B cell (primary cell): ENCODE measurements around the gene TAMALIN. TPM values are rescaled to one million over a fixed set of nuclear protein-coding genes. Genes with fewer than 3 reads are reported as not detected.
A peak's percentile ranks its signal among the peaks of the same experiment; 100 is the strongest.

Experiments
- ATAC-seq: fragments of 200-7000 bp; cut with Tn5 transposase; one replicate; pipeline ENCODE4 v1.10.0; 2021; ENCODE audit warnings: low read depth, mild to moderate bottlenecking, moderate number of reproducible peaks, moderate library complexity
- CTCF ChIA-PET: fragments of 350-600 bp; sonication (Branson Sonifier 250); formaldehyde crosslinking; loops from one replicate; lab custom pipeline; 2021; ENCODE audit warnings: antibody characterized with exemption, inconsistent platforms; lab: Charles Lee
- POLR2A ChIA-PET: fragments of 350-600 bp; sonication (Branson Sonifier 250); formaldehyde crosslinking; loops from one replicate; lab custom pipeline; 2021; ENCODE audit warnings: antibody characterized with exemption; lab: Charles Lee
- DNase-seq: peaks from one replicate; pipeline ENCODE4 v3.0.0; 2013
- H2AFZ ChIP-seq: 2 replicates; pipeline ENCODE4 v1.6.1; 2012; ENCODE audit warnings: mild to moderate bottlenecking, low read depth, low read length; ENCODE audit not compliant: insufficient read depth, poor library complexity, severe bottlenecking
- H3K27ac ChIP-seq, 2 donors: 1 replicate in 1 of 2; 2 replicates in 1 of 2; pipeline ENCODE4 v1.5.1; 2012 to 2013; ENCODE audit warnings: low read length in 2 of 2, mild to moderate bottlenecking in 2 of 2, moderate library complexity in 1 of 2
- H3K27me3 ChIP-seq, 4 experiments: fragments of 200-600 bp in 1 of 4; sonication (generic) in 1 of 4; replicated peaks in 1 of 4; 1 replicate in 2 of 4; 2 replicates in 2 of 4; pipeline versions ENCODE4 v1.6.1 to v1.7.0; 2013 to 2016; ENCODE audit warnings: low read length in 3 of 4, mild to moderate bottlenecking in 2 of 4, mixed read lengths in 1 of 4, moderate library complexity in 1 of 4; ENCODE audit not compliant: insufficient read depth in 4 of 4, control insufficient read depth in 3 of 4; ENCODE audit errors: control extremely low read depth in 1 of 4
- H3K36me3 ChIP-seq, 2 experiments: replicated peaks in 1 of 2; 1 replicate in 1 of 2; 2 replicates in 1 of 2; pipeline versions ENCODE4 v1.6.1 to v1.7.1; 2013; ENCODE audit warnings: low read length in 1 of 2; ENCODE audit not compliant: insufficient read depth in 2 of 2, control insufficient read depth in 1 of 2; ENCODE audit errors: control extremely low read depth in 1 of 2, extremely low read depth in 1 of 2
- H3K4me1 ChIP-seq, 2 donors: fragments of 200-600 bp in 1 of 2; sonication (generic) in 1 of 2; 1 replicate in 1 of 2; 2 replicates in 1 of 2; pipeline versions ENCODE4 v1.5.1 to v1.6.1; 2013 to 2017; ENCODE audit warnings: low read length in 2 of 2; ENCODE audit not compliant: control insufficient read depth in 2 of 2, insufficient read depth in 2 of 2
- H3K4me2 ChIP-seq: replicated peaks from 2 replicates; pipeline ENCODE3; 2012; ENCODE audit warnings: mild to moderate bottlenecking, low read depth, low read length; ENCODE audit not compliant: poor library complexity, severe bottlenecking
- H3K4me3 ChIP-seq, 5 experiments: fragments of 200-600 bp in 1 of 5; sonication (generic) in 1 of 5; 1 replicate in 3 of 5; 2 replicates in 2 of 5; pipeline versions ENCODE4 v1.5.1 to v1.7.0; 2011 to 2016; ENCODE audit warnings: low read length in 4 of 5, mild to moderate bottlenecking in 4 of 5, low read depth in 2 of 5, control low read depth in 1 of 5, moderate library complexity in 1 of 5; ENCODE audit not compliant: insufficient read depth in 1 of 5; ENCODE audit errors: control extremely low read depth in 1 of 5, extremely low read depth in 1 of 5
- H3K79me2 ChIP-seq: fragments of 200-600 bp; sonication (generic); one replicate; pipeline ENCODE4 v1.6.0; 2016; ENCODE audit warnings: low read length; ENCODE audit not compliant: control insufficient read depth, insufficient read depth
- H3K9ac ChIP-seq: fragments of 200-600 bp; sonication (generic); 2 replicates; pipeline ENCODE4 v1.6.1; 2017; ENCODE audit warnings: mild to moderate bottlenecking, low read length, moderate library complexity
- H3K9me3 ChIP-seq, 3 donors: one replicate each; pipeline versions ENCODE4 v1.6.1 to v1.7.1; 2013; ENCODE audit warnings: low read length in 2 of 3; ENCODE audit not compliant: control insufficient read depth in 2 of 3, insufficient read depth in 1 of 3; ENCODE audit errors: control extremely low read depth in 1 of 3
- H4K20me1 ChIP-seq: 2 replicates; pipeline ENCODE4 v1.6.0; 2012; ENCODE audit warnings: mild to moderate bottlenecking, low read length; ENCODE audit not compliant: insufficient read depth, control insufficient read depth, poor library complexity, severe bottlenecking
- H3K27ac Mint-ChIP-seq: one replicate; pipeline ENCODE4 v1.8.0; 2021; ENCODE audit warnings: mixed read lengths
- H3K27me3 Mint-ChIP-seq: one replicate; pipeline ENCODE4 v1.8.0; 2021; ENCODE audit warnings: mixed read lengths
- H3K4me1 Mint-ChIP-seq: one replicate; pipeline ENCODE4 v1.8.0; 2021; ENCODE audit warnings: mixed read lengths
- H3K4me3 Mint-ChIP-seq: one replicate; pipeline ENCODE4 v1.8.0; 2021; ENCODE audit warnings: mixed read lengths
- H3K9me3 Mint-ChIP-seq: one replicate; pipeline ENCODE4 v1.8.0; 2022; ENCODE audit warnings: mixed read lengths; ENCODE audit not compliant: insufficient read depth
- EZH2 ChIP-seq: IDR thresholded peaks from 2 replicates; pipeline ENCODE4 v1.6.1; 2012; ENCODE audit warnings: borderline replicate concordance, low read depth, mild to moderate bottlenecking, moderate library complexity, low read length; ENCODE audit not compliant: insufficient read depth, poor library complexity, severe bottlenecking
- WGBS: methylation state at CpG from one replicate; pipeline ENCODE4 v1.1.5; 2013; ENCODE audit warnings: missing lambda C conversion rate; ENCODE audit not compliant: insufficient coverage; 5-methylcytosine and 5-hydroxymethylcytosine counted together
- intact Hi-C: fragments of 100-400 bp; cut with micrococcal nuclease; formaldehyde crosslinking; loops from one replicate; pipeline ENCODE4 v1.10.0; 2022
- polyA plus RNA-seq: library from polyadenylated mRNA; depleted of rRNA; stranded (reverse); fragments of >200 nt; gene quantifications from 2 replicates; pipeline ENCODE4 v1.2.3, GENCODE V29; 2012
- total RNA-seq, 2 donors: library from RNA; stranded (reverse); fragments of 120-200 nt in 1 of 2; gene quantifications; 1 replicate in 1 of 2; 2 replicates in 1 of 2; pipeline versions ENCODE4 v1.2.3 to v1.2.4, GENCODE V29; 2013 to 2022
- TF ChIP-seq, protein P1 (sequence below): fragments of 200-600 bp; IDR thresholded peaks from one replicate; pipeline ENCODE4 v1.8.0; 2022; ENCODE audit warnings: antibody characterized with exemption, mild to moderate bottlenecking

TAMALIN gene
- total and polyA plus RNA-seq, 2 donors (not counting 1 experiment from before 2014, with no cell fraction given): 139 to 151 TPM

DNA sequence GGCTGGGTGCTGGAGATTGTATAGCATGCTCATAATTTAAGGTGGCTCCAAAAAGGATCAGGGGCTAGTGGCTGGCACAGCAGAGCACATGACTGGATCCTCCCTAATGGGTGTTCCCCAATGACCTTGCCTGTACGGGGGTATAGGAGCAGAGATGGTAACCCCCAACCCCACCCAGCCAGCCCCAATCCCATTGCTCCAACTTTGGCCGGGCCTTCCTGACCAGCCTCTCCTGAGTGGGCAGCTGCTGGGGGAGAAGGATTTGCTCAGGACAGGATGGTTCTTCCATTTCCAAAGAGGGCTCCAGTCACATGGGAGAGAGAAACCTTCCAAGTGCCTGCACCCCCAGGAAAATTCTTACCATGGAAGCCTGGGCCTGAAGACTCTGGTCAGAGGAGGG lies 29.2 kb downstream of the TAMALIN start:
- Mint-ChIP-seq H3K4me1 (peaks cover 74% of the 10 kb centered on the region), H3K27ac (peak overlapping the region; percentile 88), H3K9me3 (no peaks in the 10 kb centered on the region), H3K4me3 (peak overlapping the region; percentile 85), H3K27me3 (no peaks in the 10 kb centered on the region)
- Histone ChIP-seq H3K9me3 (no peaks in the 10 kb centered on the region), H3K9ac (peak overlapping the region; percentile 64), H3K4me2 (peak overlapping the region; percentile 86), H4K20me1 (no peaks in the 10 kb centered on the region), H3K36me3 (no peaks in the 10 kb centered on the region), H3K27ac (peak overlapping the region; percentile 69 to 70), H3K4me1 (peaks cover 35 to 58% of the 10 kb centered on the region in 2 donors), H3K27me3 (peaks cover 0 to 2% (median 0%) of the 10 kb centered on the region in 4 experiments), H3K79me2 (no peaks in the 10 kb centered on the region), H3K4me3 (peak overlapping the region in 3 of 5 experiments; percentile 47 to 60 (median 58)), H2AFZ (no peak overlapping the region)
- no CpG with 5 or more reads among the region's 2 CpGs for WGBS
- intact Hi-C loops: no loop called here
- DNase-seq: no peak
- TF ChIP-seq, protein P1, sequence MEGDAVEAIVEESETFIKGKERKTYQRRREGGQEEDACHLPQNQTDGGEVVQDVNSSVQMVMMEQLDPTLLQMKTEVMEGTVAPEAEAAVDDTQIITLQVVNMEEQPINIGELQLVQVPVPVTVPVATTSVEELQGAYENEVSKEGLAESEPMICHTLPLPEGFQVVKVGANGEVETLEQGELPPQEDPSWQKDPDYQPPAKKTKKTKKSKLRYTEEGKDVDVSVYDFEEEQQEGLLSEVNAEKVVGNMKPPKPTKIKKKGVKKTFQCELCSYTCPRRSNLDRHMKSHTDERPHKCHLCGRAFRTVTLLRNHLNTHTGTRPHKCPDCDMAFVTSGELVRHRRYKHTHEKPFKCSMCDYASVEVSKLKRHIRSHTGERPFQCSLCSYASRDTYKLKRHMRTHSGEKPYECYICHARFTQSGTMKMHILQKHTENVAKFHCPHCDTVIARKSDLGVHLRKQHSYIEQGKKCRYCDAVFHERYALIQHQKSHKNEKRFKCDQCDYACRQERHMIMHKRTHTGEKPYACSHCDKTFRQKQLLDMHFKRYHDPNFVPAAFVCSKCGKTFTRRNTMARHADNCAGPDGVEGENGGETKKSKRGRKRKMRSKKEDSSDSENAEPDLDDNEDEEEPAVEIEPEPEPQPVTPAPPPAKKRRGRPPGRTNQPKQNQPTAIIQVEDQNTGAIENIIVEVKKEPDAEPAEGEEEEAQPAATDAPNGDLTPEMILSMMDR: no peak
- TF ChIP-seq EZH2: no peak
- POLR2A ChIA-PET: interaction anchor here (1.1 to 4.0 kb wide), 3 partner anchors 11 to 30 kb away, joined by 3 to 31 read pairs (median 4); partner anchors contain the start of genes NR4A1 and TAMALIN
- CTCF ChIA-PET: interaction anchor here (1.8 to 32.6 kb wide), 3 partner anchors 11 to 39 kb away, joined by 10 to 1315 read pairs (median 125); partner anchors contain the start of genes ATG101, NR4A1 and SMIM41
- no peak for ATAC-seq

DNA sequence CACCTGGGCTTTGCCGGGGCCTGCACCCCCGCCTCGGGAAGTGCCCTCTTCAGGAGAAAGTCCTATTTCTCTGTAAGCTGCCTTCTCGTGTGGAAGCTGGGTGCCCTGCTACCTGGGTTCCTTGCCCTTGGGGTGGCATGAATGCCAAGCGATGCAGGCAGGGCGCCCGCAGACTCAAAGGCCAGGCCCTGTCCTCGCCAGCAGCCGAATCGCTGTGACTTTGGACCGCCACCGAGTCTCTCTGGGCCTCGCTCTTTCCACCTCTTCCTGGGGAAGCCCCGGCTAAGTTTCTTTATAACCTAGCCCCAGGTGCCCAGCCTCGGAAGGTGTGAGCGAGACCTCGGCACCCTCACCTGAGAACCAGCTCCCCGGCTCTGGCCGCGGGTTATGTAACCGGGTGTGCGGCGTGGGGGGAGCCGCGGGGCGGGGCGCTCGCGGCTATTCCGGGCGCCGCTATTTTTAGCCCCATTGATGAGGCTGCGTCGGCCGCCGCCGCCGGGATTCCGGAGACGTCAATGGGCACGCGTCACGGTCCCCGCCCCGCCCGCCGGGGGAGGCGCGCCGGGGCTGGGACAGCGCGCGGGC lies 29.9 kb downstream of the TAMALIN start:
- H3K9me3 ChIP-seq: no peaks in the 10 kb centered on the region
- H3K79me2 ChIP-seq: no peaks in the 10 kb centered on the region
- H3K4me2 ChIP-seq: peak overlapping the region; percentile 86
- no peaks in the 10 kb centered on the region for H3K9me3 Mint-ChIP-seq
- H3K27me3 Mint-ChIP-seq: no peaks in the 10 kb centered on the region
- TF ChIP-seq, protein P1: no peak
- TF ChIP-seq EZH2: no peak
- ATAC-seq: peak; percentile 48
- H3K27me3 ChIP-seq: peaks cover 0 to 2% (median 0%) of the 10 kb centered on the region in 4 experiments
- H3K4me3 ChIP-seq: peak overlapping the region in 4 of 5 experiments; percentile 34 to 60 (median 52)
- H3K27ac ChIP-seq: peak overlapping the region; percentile 69 to 70
- peak; percentile 95 for DNase-seq
- H3K36me3 ChIP-seq: no peaks in the 10 kb centered on the region
- peak overlapping the region; percentile 88 for H3K27ac Mint-ChIP-seq
- H3K4me1 Mint-ChIP-seq: peaks cover 81% of the 10 kb centered on the region
- intact Hi-C loops: loop anchor here (1.0 kb wide), 2 partner anchors 14 to 33 kb away; partner anchors contain the start of gene ATG101
- peak overlapping the region; percentile 85 for H3K4me3 Mint-ChIP-seq
- H4K20me1 ChIP-seq: no peaks in the 10 kb centered on the region
- H3K4me1 ChIP-seq: peaks cover 41 to 64% of the 10 kb centered on the region in 2 donors
- WGBS: 7% methylated on average over 53 of the region's 53 CpGs
- ChIA-PET CTCF (interaction anchor here (1.8 to 32.6 kb wide), 3 partner anchors 12 to 38 kb away, joined by 10 to 1315 read pairs (median 125); partner anchors contain the start of genes ATG101, NR4A1 and SMIM41), POLR2A (interaction anchor here (0.6 to 4.0 kb wide), 6 partner anchors 11 to 87 kb away, joined by 3 to 31 read pairs (median 4); partner anchors contain the start of genes ATG101, NR4A1 and TAMALIN)
- H3K9ac ChIP-seq: peak overlapping the region; percentile 64
- no peak overlapping the region for H2AFZ ChIP-seq
